ENCODE results near the gene EPB41L4B.

Gene EPB41L4B

DNA sequence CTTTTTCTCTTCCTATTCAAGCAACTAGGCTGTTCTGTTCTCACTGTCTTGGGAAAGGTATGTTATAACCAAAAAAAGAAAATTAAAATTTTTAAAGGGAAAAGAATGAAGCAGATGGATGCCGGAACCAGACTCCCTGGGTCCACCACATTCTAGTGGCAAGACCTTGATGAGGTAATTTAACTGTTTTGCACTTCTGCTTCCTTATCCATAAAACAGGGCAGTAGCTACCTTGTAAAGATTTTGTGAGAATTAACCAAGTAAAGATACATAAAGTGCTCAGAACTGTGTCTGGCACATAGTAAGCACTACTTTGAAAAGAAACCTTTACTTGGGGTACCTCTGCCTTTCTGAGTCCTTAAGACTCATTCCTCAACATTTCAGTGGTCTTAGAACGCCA, 17.0 kb downstream of the EPB41L4B start:
- no peak overlapping the region for H3K4me3 ChIP-seq (ENCODE audit: severe bottlenecking)
- H3K36me3 ChIP-seq (ENCODE audit: low read depth), result no peaks in the 10 kb centered on the region
- no peaks in the 10 kb centered on the region for H3K27me3 ChIP-seq (ENCODE audit: insufficient read depth, poor library complexity, severe bottlenecking)
- H3K9me3 ChIP-seq (ENCODE audit: severe bottlenecking), result no peaks in the 10 kb centered on the region
- peaks cover 4% of the 10 kb centered on the region for H3K4me1 ChIP-seq (ENCODE audit: insufficient read depth, poor library complexity, severe bottlenecking)
- TF ChIP-seq, protein P1, sequence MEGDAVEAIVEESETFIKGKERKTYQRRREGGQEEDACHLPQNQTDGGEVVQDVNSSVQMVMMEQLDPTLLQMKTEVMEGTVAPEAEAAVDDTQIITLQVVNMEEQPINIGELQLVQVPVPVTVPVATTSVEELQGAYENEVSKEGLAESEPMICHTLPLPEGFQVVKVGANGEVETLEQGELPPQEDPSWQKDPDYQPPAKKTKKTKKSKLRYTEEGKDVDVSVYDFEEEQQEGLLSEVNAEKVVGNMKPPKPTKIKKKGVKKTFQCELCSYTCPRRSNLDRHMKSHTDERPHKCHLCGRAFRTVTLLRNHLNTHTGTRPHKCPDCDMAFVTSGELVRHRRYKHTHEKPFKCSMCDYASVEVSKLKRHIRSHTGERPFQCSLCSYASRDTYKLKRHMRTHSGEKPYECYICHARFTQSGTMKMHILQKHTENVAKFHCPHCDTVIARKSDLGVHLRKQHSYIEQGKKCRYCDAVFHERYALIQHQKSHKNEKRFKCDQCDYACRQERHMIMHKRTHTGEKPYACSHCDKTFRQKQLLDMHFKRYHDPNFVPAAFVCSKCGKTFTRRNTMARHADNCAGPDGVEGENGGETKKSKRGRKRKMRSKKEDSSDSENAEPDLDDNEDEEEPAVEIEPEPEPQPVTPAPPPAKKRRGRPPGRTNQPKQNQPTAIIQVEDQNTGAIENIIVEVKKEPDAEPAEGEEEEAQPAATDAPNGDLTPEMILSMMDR (IDR thresholded peaks at IDR 0.05; ENCODE audit: poor library complexity, severe bottlenecking), result no peak
- H3K27ac ChIP-seq (ENCODE audit: poor library complexity, severe bottlenecking), result no peak overlapping the region
- DNase-seq (ENCODE audit: low spot score) (no peak), ATAC-seq (ENCODE audit: low read depth) (no peak)

DNA sequence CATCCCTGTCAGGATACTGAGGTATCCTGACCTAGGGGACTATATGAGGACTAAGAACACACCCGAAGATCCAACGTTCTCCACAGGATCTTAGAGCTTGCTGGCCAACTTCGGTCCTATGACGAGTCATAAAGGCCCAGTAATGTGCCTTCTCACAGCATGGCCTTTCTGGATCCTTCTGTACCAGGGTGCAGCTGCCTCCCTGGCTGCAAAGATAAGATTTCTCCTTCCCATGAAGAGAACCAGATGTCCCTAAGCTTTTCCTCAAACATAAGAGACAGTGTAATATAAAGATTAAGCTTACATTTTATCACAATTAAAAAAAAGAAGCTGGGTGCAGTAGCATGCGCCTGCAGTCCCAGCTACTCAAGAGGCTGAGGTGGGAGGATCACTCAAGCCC, 18.3 kb downstream of the EPB41L4B start:
- ATAC-seq (ENCODE audit: low read depth) (no peak), DNase-seq (ENCODE audit: low spot score) (no peak)
- TF ChIP-seq, protein P1 (IDR thresholded peaks at IDR 0.05; ENCODE audit: poor library complexity, severe bottlenecking), result no peak
- Histone ChIP-seq H3K4me1 (ENCODE audit: insufficient read depth, poor library complexity, severe bottlenecking) (peaks cover 12% of the 10 kb centered on the region), H3K9me3 (ENCODE audit: severe bottlenecking) (no peaks in the 10 kb centered on the region), H3K27ac (ENCODE audit: poor library complexity, severe bottlenecking) (no peak overlapping the region), H3K4me3 (ENCODE audit: severe bottlenecking) (no peak overlapping the region), H3K27me3 (ENCODE audit: insufficient read depth, poor library complexity, severe bottlenecking) (no peaks in the 10 kb centered on the region), H3K36me3 (ENCODE audit: low read depth) (no peaks in the 10 kb centered on the region)

DNA sequence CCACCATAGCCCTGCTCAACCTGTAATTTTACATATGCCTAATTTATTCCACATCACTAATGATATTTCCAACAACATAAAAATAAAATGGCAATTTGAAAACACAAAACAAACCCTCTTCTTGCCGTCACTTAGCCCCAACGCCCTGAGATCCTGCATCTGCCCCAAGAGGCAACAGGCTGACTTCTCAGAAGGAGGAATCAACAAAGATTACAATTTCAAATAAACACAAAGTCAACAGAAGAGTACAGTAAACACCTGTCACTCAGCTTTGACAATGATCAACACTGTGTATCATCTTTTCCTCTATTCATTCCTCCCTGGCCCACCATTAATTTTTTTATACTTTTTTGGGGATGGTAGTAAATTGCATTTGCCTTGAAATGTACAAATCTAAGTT, 19.8 kb downstream of the EPB41L4B start:
- Histone ChIP-seq H3K27me3 (ENCODE audit: insufficient read depth, poor library complexity, severe bottlenecking) (no peaks in the 10 kb centered on the region), H3K9me3 (ENCODE audit: severe bottlenecking) (no peaks in the 10 kb centered on the region), H3K4me3 (ENCODE audit: severe bottlenecking) (no peak overlapping the region), H3K4me1 (ENCODE audit: insufficient read depth, poor library complexity, severe bottlenecking) (peaks cover 8% of the 10 kb centered on the region), H3K36me3 (ENCODE audit: low read depth) (no peaks in the 10 kb centered on the region), H3K27ac (ENCODE audit: poor library complexity, severe bottlenecking) (no peak overlapping the region)
- no peak for DNase-seq (ENCODE audit: low spot score)
- TF ChIP-seq, protein P1 (IDR thresholded peaks at IDR 0.05; ENCODE audit: poor library complexity, severe bottlenecking), result no peak
- no peak for ATAC-seq (ENCODE audit: low read depth)

DNA sequence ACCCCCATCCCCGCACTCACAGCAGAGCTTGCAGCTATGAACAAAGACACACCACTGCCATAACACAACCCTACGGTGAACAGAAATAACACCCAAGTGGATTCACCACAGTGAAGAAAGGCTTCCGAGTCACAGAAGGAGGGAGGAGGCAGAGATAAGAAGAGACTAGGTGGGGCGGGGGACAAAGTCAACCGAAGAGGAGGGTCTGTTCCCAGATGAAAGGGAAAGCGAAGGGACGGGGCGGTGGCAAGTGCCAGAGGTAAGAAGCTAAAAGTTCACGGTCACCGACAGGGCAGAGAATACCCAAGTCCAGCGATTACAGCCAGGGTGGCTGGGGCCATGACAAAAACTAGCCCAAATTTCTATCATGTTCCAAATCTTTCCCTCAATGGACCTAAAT, 21.0 kb downstream of the EPB41L4B start:
- Histone ChIP-seq H3K4me1 (ENCODE audit: insufficient read depth, poor library complexity, severe bottlenecking) (peaks cover 8% of the 10 kb centered on the region), H3K36me3 (ENCODE audit: low read depth) (no peaks in the 10 kb centered on the region), H3K4me3 (ENCODE audit: severe bottlenecking) (no peak overlapping the region), H3K27me3 (ENCODE audit: insufficient read depth, poor library complexity, severe bottlenecking) (no peaks in the 10 kb centered on the region), H3K9me3 (ENCODE audit: severe bottlenecking) (no peaks in the 10 kb centered on the region), H3K27ac (ENCODE audit: poor library complexity, severe bottlenecking) (no peak overlapping the region)
- TF ChIP-seq, protein P1 (IDR thresholded peaks at IDR 0.05; ENCODE audit: poor library complexity, severe bottlenecking), result no peak
- ATAC-seq (ENCODE audit: low read depth), result no peak
- no peak for DNase-seq (ENCODE audit: low spot score)

DNA sequence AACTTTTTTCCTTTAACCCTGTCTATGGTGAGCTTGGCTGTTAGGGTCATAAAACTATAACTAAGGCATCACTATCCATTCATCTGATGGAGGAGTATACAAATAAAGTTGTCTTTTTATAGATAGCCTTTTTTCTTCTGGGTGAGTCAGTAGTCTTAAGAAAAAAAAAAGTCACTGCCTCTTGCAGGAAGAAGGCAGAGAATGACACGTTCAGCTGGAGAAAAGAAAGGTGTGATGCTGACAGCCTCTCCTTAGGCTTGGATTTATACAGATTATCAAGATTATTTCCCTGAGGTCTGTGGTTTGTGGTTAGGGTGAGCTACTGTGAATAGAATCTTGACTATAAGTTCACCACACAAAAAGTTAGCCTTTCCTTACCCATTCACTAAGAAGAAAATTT, 23.0 kb downstream of the EPB41L4B start:
- TF ChIP-seq, protein P1 (IDR thresholded peaks at IDR 0.05; ENCODE audit: poor library complexity, severe bottlenecking), result no peak
- Histone ChIP-seq H3K27me3 (ENCODE audit: insufficient read depth, poor library complexity, severe bottlenecking) (no peaks in the 10 kb centered on the region), H3K4me3 (ENCODE audit: severe bottlenecking) (no peak overlapping the region), H3K4me1 (ENCODE audit: insufficient read depth, poor library complexity, severe bottlenecking) (peaks cover 8% of the 10 kb centered on the region), H3K9me3 (ENCODE audit: severe bottlenecking) (no peaks in the 10 kb centered on the region), H3K36me3 (ENCODE audit: low read depth) (no peaks in the 10 kb centered on the region), H3K27ac (ENCODE audit: poor library complexity, severe bottlenecking) (peak overlapping the region; percentile 13)
- ATAC-seq (ENCODE audit: low read depth), result peak; percentile 95
- no peak for DNase-seq (ENCODE audit: low spot score)

Measured in RWPE2 (cell line).